Endothelial cell of umbilical vein (primary cell): Measurements from ENCODE around the gene CNKSR3.

ENCODE experiments used
- CTCF ChIP-seq, 2 donors: IDR thresholded peaks; 1 replicate in 1 of 2; 2 replicates in 1 of 2; pipeline ENCODE4 v1.5.1; 2011; ENCODE audit warnings: low read length in 2 of 2, mild to moderate bottlenecking in 2 of 2, moderate library complexity in 2 of 2, control low read depth in 1 of 2, inconsistent platforms in 1 of 2, low read depth in 1 of 2; ENCODE audit not compliant: insufficient read depth in 1 of 2; ENCODE audit errors: extremely low read depth in 1 of 2
- EZH2 ChIP-seq: IDR thresholded peaks from 2 replicates; pipeline ENCODE4 v1.6.1; 2012; ENCODE audit warnings: borderline replicate concordance, low read depth, mild to moderate bottlenecking, moderate library complexity, low read length, inconsistent platforms; ENCODE audit not compliant: severe bottlenecking
- JUN ChIP-seq: IDR thresholded peaks from 2 replicates; pipeline ENCODE4 v1.6.1; 2011; ENCODE audit warnings: borderline replicate concordance, low read depth; ENCODE audit not compliant: insufficient read length, insufficient read depth
- MAX ChIP-seq: IDR thresholded peaks from 2 replicates; pipeline ENCODE4 v1.6.1; 2011; ENCODE audit not compliant: insufficient read depth, insufficient read length
- MYC ChIP-seq: IDR thresholded peaks from one replicate; pipeline ENCODE4 v1.6.1; 2011; ENCODE audit warnings: mild to moderate bottlenecking, low read depth, low read length
- POLR2A ChIP-seq: IDR thresholded peaks from 2 replicates; pipeline ENCODE4 v1.6.1; 2012; ENCODE audit warnings: low read depth, mild to moderate bottlenecking, control low read depth, low read length
- POLR2AphosphoS5 ChIP-seq: IDR thresholded peaks from 2 replicates; pipeline ENCODE4 v1.6.1; 2012; ENCODE audit warnings: low read depth, mild to moderate bottlenecking, control low read depth, low read length, moderate library complexity; ENCODE audit not compliant: insufficient read depth

DNA sequence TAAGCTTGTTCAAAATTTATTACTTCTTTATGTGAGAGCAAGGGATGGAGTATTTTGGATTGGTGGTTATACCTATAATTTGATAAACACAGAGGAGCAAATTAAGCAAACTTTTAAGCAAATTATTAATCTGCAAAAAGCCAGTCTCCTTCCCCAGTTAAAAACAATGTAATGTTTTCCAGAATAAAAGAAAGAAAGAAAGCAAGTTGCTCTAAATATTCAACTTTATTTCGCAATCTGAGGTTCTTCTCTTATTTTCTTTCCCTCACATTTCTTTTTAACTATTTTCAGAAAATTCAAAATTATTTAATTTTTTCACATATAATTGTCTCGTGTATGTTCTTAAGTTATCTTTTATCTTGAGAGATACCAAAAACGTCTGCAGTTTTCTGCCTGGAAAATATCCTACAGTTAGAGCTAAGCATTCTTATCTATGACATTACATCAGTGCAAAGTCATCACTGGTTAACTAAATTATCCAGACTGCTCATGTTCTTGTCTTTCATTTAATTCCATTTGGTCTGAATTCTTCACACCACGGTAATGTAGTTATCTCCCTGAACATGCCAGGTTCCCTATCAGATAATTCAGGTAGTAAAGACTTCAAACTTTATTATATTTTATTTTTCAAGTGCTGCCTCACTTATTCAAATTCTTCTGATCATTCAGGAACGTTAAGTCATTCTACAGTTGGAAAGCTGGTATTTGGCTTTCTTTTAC lies 3.3 kb upstream of the CNKSR3 start:
- TF ChIP-seq MYC (no peak), POLR2A (no peak), CTCF (IDR thresholded peaks at IDR 0.05; ENCODE audit: extremely low read depth in 1 of 2, insufficient read depth in 1 of 2, low read depth in 1 of 2, low read length in 2 of 2) (no peak), MAX (no peak), EZH2 (no peak), POLR2AphosphoS5 (no peak), JUN (no peak)
